NCI-H1694 treated with DMSO at 0.1 percent for 48 hours (cell line): ENCODE data around the gene SEPTIN14.
A peak's percentile ranks its signal among the peaks of the same experiment; 100 is the strongest.
"Not testable (repeated sequence)": the region's sequence is repeated elsewhere in the genome, so short reads cannot be mapped to it uniquely, and the experiment has no call there.

Source experiments
- DNase-seq: peaks from one replicate; lab custom pipeline; 2025; lab: John Stamatoyannopoulos, UW

The SEPTIN14 gene

DNA sequence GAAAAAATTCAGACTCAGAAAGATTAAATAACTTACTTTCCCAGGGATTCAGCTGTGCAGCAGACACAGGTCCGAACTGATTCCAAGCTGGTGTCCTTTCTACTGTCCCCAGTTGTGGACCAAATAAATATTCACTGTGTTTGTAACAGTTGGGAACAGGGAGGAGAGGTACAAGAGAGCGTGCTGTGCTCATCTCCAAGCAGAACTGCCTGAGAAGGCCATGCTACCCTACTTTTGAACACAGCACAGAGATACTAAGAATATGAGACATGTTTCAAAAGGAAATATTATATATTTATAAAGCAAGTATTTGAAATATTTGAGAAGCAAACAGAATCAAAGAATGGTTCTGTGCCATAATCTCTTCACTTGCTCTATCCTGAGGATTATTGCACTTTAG, at the start of gene SEPTIN14:
TSS of gene SEPTIN14 (minus strand) at position 101 of the 400 bp plus-strand sequence. CDS start 756 bp downstream, outside the sequence.
- DNase-seq: not testable (repeated sequence)

GRCh38 chr7:55903985-55904759, 41.6 kb upstream of the SEPTIN14 start:
- no peak for DNase-seq

DNA sequence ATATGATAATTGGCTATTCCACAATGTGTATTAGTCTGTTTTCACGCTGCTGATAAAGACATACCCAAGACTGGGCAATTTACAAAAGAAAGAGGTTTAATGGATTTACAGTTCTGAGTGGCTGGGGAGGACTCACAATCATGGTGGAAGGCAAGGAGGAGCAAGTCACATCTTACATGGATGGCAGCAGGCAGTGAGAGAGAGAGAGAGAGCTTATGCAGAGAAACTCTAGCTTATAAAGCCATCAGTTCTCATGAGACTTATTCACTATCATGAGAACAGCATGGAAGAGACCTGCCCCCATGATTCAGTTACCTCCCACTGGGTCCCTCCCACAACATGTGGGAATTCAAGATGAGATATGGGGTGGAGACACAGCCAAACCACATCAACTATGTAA, 38.5 kb upstream of the SEPTIN14 start:
- not testable (repeated sequence) for DNase-seq

- DNase-seq: no peak
These were observed 35.7 kb upstream of the SEPTIN14 start for GRCh38 chr7:55898287-55898686.

- DNase-seq: no peak
These were observed 32.5 kb upstream of the SEPTIN14 start for GRCh38 chr7:55895021-55895420.

- DNase-seq: no peak
These were observed 31.4 kb upstream of the SEPTIN14 start for GRCh38 chr7:55893940-55894339.

DNA sequence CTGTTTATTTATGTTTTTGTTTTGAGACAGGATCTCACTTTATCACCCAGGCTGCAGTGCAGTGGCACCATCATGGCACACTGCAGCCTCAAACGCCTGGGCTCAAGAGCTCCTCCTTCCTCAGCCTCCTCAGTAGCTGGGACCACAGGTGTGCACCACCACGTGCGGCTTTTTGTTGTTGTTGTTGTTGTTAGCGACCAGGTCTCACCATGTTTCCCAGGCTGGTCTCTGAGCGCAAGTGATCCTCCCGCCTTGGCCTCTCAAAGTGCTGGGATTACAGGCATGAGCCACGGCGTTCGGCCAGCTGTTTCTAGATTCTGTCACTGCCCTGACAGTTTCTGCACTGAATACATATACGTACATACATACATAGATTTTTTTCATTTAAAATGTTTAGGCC, 25.8 kb upstream of the SEPTIN14 start:
- DNase-seq: not testable (repeated sequence)

DNA sequence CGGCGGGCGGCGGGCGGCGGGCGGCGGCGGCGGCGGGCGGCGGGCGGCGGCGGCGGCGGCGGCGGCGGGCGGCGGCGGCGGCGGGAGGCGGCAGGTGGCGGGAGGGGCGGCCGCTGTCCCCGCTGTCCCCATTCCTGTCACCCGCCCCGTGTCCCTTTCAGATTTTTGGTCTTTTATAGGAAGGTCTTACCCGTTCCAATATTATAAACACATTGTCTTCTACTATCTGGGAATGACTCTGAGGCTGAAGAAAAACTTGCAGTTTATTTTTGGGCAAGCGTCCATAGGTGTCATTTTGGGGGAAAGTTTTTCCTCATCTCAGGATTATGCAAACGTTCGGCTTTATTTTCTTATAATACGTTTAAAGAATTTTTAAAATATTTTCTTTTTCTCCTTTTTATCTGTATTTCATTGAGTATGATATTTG, 25.3 kb upstream of the SEPTIN14 start:
- DNase-seq: peak; percentile 35

DNA sequence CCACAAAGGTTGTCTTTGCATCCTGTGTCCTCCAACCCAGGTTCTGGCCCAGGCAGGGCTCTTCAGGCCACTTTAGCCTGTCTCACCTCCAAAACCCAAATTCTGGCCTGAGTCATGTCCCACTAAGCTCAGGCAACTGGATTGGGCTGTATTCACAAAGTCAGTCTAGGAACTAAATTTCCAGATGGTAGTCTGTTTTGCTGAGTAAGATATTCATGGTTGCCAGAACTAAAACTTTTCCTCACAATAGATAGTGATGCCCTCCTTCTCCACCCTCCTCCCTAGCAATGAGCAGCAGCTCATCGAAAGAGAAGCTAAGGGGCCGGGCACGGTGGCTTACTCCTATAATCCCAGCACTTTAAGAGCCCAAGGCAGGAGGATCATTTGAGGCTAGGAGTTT, 21.8 kb upstream of the SEPTIN14 start:
- no peak for DNase-seq

DNA sequence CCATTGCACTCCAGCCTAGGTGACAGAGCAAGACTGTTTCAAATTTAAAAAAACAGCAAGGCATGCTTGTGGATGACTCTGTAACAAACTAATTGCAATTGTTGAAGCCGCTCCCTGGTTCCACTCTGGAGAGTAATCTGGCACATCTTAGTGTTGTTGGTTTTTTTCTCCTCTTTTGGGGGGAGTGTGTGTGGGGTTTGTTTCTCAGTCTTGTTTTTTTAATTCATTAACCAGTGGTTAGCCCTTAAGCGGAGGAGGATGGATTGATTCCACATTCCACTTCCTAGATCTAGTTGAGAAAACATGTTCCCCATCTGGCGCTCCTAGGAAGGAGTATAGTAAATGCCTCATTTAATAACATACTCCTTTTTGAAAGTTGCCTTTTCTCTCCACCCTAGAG, 16.1 kb upstream of the SEPTIN14 start:
- no peak for DNase-seq

- no peak for DNase-seq
These were observed 14.8 kb upstream of the SEPTIN14 start for GRCh38 chr7:55877308-55877707.

DNA sequence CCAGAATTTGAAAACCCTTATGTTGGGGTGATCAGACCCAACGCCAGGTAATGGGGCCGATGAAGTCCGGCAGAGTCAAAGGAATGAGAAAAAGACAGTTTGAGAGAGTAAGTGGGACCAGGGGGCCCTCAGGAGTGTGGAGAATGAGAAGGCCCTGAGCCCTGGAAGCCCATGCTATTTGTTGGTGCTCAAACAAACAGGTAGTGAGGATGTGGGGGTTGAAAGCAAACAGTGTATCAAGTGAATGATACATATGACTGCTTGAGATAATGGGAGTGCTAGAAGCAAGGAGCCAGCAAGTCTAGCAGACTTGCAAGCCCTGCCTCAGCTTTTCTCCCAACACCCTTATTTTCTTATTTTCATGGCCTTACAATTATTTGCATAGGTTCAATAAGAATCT, 11.2 kb upstream of the SEPTIN14 start:
- no peak for DNase-seq

DNA sequence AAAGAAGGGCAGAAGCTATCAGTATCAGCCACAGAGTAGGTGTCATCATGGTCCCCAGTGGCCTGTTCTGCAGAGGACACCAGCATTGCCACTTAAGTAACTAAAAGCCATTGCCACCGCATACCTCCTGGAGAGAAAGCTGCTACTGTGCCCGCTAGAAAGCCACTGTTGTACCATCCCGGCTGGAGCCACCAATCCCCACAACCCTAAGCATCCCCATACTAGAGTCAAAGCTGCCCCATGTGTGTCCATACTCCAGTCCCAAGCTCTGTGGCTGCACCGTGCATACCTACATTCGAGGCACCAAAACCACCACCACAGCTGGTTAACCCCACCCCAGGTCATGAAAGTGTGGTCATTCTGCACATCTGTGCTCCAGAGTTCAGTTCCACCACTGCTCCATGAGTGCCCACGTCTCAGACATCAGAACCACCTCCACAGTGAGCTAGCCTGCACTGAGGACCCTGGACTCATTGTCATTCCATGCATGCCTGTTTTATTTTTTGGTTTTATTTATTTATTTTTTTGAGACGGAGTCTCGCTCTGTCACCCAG, 9.5 kb upstream of the SEPTIN14 start:
- no peak for DNase-seq

DNA sequence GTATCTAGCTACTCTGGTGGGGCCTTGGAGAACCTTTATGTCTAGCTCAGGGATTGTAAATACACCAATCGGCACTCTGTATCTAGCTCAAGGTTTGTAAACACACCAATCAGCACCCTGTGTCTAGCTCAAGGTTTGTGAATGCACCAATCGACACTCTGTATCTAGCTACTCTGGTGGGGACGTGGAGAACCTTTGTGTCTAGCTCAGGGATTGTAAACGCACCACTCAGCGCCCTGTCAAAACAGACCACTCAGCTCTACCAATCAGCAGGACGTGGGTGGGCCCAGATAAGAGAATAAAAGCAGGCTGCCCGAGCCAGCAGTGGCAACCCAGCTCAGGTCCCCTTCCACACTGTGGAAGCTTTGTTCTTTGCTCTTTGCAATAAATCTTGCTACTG, 6.4 kb upstream of the SEPTIN14 start:
- not testable (repeated sequence) for DNase-seq

DNA sequence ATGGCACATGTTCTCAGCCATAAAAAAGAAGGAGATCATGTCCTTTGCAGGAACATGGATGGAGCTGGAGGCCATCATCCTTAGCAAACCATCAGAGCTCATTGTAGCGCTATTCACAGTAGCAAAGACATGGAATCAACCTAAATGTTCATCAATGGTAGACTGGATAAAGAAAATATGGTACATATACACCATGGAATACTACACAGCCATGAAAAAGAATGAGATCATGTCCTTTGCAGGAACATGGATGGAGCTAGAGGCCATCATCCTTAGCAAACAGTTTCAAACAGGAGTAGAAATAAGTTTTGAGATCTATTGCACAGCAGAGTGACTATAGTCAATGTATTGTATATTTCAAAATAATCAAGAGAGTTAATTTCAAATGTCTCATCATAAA, 17.4 kb downstream of the SEPTIN14 start:
- not testable (repeated sequence) for DNase-seq

DNA sequence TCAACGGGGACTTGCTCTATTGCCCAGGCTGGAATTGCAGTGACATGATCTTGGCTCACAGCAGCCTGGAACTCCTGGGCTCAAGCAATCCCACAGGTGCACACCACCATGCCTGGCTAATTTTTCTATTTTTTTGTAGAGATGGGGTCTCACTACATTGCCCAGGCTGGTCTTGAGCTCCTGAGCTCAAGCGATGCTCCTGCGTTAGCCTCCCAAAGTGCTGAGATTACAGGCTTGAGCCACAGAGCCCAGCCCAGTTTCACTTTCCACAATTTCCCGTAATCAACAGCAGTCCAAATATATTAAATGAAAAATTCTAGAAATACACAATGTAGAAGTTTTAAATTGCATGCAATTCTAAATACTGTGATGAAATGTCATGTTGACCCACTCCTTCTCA, 24.0 kb downstream of the SEPTIN14 start:
- DNase-seq: no peak

GRCh38 chr7:55827577-55827976, 35.0 kb downstream of the SEPTIN14 start:
- DNase-seq: no peak

GRCh38 chr7:55818686-55819085, 43.9 kb downstream of the SEPTIN14 start:
- DNase-seq: no peak

DNA sequence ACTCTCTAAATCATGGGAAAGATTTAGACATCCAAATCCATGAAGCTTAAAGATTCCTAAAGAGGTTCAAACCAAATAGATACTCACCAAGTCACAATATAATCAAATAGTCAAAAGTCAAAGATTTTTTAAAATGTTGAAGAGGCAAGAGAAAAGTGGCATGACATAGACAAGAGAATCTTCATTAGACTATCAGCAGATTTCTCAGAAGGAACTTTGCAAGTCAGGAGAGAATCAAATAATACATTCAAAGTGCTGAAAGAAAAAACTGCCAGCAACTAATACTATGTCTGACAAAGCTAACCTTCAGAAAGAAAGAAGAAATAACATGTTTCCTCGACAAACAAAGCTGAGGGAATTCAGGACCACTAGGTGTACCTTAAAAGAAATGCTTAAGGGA, 65.3 kb downstream of the SEPTIN14 start:
- not testable (repeated sequence) for DNase-seq

GRCh38 chr7:55794527-55794926, 68.0 kb downstream of the SEPTIN14 start:
- no peak for DNase-seq

DNA sequence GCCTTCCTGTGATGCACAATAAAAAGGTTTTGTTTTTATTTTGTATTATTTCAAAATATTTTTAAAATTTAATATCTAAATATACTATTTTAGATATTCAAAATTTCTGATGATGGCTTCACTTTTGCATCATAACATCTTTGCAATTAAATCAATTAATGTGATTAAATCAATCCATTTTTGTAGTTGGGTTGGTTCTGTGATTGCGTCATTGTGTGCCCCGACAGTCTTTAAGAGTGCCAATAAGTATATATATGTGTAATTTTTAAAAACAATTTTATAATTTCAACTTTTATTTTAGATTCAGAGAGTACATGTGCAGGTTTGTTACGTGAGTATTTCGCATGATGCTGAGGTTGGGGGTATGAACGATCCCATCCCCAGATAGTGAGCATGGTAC, 70.5 kb downstream of the SEPTIN14 start:
- DNase-seq: no peak

GRCh38 chr7:55787796-55788195, 74.8 kb downstream of the SEPTIN14 start:
- DNase-seq: no peak

GRCh38 chr7:55786901-55787300, 75.7 kb downstream of the SEPTIN14 start:
- DNase-seq: no peak

- DNase-seq: not testable (repeated sequence)
These were observed 77.1 kb downstream of the SEPTIN14 start for GRCh38 chr7:55785444-55785843.
